ENCODE data around the gene STX4.

STX4 gene

GRCh38 chr16:31088459-31089183 lies 55.3 kb downstream of the STX4 start, which contains the start of gene PRSS53:
TSS of gene PRSS53 (minus strand) at chr16:31088943. CDS start at chr16:31088809, 134 bp downstream.
- in situ Hi-C loops (cut with HindIII; ENCODE audit: low pct_unique_long_range_greater_than_20kb, low sequenced_read_pairs), result no loop called here
- DNase-seq (ENCODE audit: low read depth in 1 of 2, low spot score in 1 of 2), result no peak
- no peak for TF ChIP-seq JUND (IDR thresholded peaks at IDR 0.05; ENCODE audit: low read depth)

GRCh38 chr16:31089199-31089598 lies 55.8 kb downstream of the STX4 start:
- no peak for TF ChIP-seq JUND (IDR thresholded peaks at IDR 0.05; ENCODE audit: low read depth)
- DNase-seq (ENCODE audit: low read depth in 1 of 2, low spot score in 1 of 2), result no peak
- in situ Hi-C loops (cut with HindIII; ENCODE audit: low pct_unique_long_range_greater_than_20kb, low sequenced_read_pairs), result no loop called here

All from T47D (cell line).